Measurements from ENCODE around the gene KATNAL2.

KATNAL2 gene

DNA sequence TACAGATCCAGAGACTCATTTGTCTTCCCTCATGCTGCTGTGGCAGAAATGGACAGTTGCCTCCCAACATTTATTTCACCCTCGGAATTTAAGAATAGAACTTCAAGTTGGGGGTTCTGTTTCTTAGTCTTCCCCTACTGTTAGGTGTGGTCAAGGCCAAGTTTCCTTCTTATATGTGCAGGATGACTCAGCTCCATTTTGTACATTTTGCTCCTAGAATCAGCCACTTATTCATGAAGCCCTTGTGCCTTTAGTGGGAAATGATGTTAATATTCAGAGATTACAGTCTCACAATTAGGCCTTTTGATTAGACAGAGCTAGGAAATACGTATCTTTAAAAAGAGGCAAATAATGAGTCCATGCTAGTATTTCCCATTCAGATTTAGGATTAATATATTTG, 164.2 kb downstream of the KATNAL2 start:
- no peak overlapping the region for H3K4me3 ChIP-seq (ENCODE audit: low read depth, low read length)
- TF ChIP-seq, protein P1, sequence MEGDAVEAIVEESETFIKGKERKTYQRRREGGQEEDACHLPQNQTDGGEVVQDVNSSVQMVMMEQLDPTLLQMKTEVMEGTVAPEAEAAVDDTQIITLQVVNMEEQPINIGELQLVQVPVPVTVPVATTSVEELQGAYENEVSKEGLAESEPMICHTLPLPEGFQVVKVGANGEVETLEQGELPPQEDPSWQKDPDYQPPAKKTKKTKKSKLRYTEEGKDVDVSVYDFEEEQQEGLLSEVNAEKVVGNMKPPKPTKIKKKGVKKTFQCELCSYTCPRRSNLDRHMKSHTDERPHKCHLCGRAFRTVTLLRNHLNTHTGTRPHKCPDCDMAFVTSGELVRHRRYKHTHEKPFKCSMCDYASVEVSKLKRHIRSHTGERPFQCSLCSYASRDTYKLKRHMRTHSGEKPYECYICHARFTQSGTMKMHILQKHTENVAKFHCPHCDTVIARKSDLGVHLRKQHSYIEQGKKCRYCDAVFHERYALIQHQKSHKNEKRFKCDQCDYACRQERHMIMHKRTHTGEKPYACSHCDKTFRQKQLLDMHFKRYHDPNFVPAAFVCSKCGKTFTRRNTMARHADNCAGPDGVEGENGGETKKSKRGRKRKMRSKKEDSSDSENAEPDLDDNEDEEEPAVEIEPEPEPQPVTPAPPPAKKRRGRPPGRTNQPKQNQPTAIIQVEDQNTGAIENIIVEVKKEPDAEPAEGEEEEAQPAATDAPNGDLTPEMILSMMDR (IDR thresholded peaks at IDR 0.05; ENCODE audit: borderline replicate concordance, insufficient read depth, low read depth, low read length): no peak

DNA sequence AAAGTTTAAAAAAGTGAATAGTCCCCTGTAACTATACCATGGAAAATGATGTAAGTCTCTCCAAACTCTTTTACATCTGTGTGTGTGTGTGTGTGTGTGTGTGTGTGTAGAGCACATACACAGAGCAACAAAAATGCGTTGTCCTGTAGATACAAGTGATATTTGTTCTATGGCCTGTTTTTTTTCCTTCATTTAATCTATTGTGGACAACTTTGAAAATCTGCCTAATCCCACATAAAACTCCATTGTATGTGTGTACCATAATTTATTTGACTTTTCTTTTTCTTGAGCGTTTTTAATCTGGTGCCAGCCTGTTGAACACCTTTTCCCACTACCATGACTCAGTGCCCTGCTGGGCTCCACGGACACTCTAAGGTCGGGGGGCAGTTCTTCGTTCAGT, 170.3 kb downstream of the KATNAL2 start:
- no peak overlapping the region for H3K4me3 ChIP-seq (ENCODE audit: low read depth, low read length)
- TF ChIP-seq, protein P1 (IDR thresholded peaks at IDR 0.05; ENCODE audit: borderline replicate concordance, insufficient read depth, low read depth, low read length): no peak

- no peak overlapping the region for H3K4me3 ChIP-seq (ENCODE audit: low read depth, low read length)
- TF ChIP-seq, protein P1 (IDR thresholded peaks at IDR 0.05; ENCODE audit: borderline replicate concordance, insufficient read depth, low read depth, low read length): no peak
Observed at GRCh38 chr18:47095810-47096209, 178.4 kb downstream of the KATNAL2 start.

GRCh38 chr18:47100212-47100831, 182.9 kb downstream of the KATNAL2 start:
- TF ChIP-seq, protein P1 (IDR thresholded peaks at IDR 0.05; ENCODE audit: borderline replicate concordance, insufficient read depth, low read depth, low read length): peak; percentile 65; the same call in 1 of the 2 replicates
- no peak overlapping the region for H3K4me3 ChIP-seq (ENCODE audit: low read depth, low read length)

DNA sequence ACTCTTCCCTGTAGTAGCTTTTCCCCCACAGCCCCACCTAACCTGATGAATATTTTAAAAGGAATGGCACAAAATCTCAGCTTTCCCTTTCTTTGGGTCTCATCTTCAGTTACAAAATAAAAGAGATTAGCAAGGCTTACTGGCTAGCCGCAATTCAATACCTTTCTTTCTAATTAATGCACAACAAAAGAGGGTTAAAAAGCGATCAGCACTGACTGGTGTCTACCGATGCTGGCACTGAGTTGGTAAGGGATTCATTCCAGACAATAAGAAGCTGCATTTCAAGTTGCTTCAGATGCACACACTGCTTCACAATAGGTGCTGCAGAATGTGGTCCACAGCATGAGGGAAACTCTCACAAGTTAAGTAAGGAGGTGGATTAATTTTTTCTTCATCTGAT, 191.0 kb downstream of the KATNAL2 start:
- TF ChIP-seq, protein P1 (IDR thresholded peaks at IDR 0.05; ENCODE audit: borderline replicate concordance, insufficient read depth, low read depth, low read length): no peak
- no peak overlapping the region for H3K4me3 ChIP-seq (ENCODE audit: low read depth, low read length)

DNA sequence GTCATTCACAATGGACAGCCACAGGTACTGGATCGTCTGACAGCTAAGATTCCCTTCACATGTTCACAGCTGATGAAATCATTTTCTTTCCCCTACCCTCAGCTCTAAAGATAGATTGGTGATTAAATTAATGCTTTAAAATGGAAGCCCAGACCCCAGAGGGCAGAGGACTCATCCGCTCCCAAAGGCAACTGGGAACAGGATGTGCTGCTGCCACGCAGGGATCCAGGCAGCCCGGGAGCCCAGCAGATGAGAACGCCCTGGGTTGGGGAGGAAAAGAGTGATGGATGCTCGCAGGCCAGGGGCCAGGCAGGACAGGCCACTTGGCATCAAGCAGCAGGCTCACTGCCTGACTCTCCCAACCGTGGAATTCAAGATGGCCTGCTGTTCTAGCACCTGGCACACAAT, 191.6 kb downstream of the KATNAL2 start:
- no peak overlapping the region for H3K4me3 ChIP-seq (ENCODE audit: low read depth, low read length)
- TF ChIP-seq, protein P1 (IDR thresholded peaks at IDR 0.05; ENCODE audit: borderline replicate concordance, insufficient read depth, low read depth, low read length): no peak

DNA sequence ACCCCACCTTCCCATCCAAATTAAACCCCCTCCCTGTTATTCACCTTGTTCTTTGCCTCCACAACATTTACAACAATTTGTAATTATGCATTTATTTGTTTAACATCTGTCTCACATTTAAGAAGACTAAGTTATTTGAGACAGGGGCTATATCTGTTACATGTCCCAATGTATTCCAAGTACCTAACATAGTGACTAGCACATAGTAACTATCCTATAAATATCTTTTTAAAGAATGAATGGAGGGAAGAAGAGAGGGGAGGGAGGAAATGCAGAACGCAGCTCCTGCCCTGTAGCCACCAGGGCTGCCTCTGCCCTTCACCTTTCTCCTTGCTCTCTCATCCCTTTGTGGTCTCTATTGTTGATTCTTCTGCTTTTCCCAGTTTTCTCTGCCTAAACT, 192.3 kb downstream of the KATNAL2 start:
- H3K4me3 ChIP-seq (ENCODE audit: low read depth, low read length): no peak overlapping the region
- TF ChIP-seq, protein P1 (IDR thresholded peaks at IDR 0.05; ENCODE audit: borderline replicate concordance, insufficient read depth, low read depth, low read length): no peak

Data from GM12875 (cell line).